Loucy (cell line): ENCODE results near the gene MAN2A2.

Experiments used
- H2AFZ ChIP-seq: fragments of 200-600 bp; sonication (generic); 2 replicates; pipeline ENCODE4 v1.6.0; 2016; ENCODE audit warnings: antibody characterized with exemption, mild to moderate bottlenecking, low read length, moderate library complexity
- H3F3A ChIP-seq: fragments of 200-600 bp; 2 replicates; pipeline ENCODE4 v1.6.0; 2016; ENCODE audit warnings: antibody characterized with exemption, low read depth, mild to moderate bottlenecking
- H3K27me3 ChIP-seq: fragments of 200-600 bp; sonication (generic); 2 replicates; pipeline ENCODE4 v1.6.1; 2014; ENCODE audit warnings: low read length, mild to moderate bottlenecking; ENCODE audit not compliant: insufficient read depth, poor library complexity, severe bottlenecking
- H3K36me3 ChIP-seq: fragments of 200-600 bp; sonication (generic); 2 replicates; pipeline ENCODE4 v1.6.1; 2016; ENCODE audit warnings: low read length; ENCODE audit not compliant: insufficient read depth
- H3K4me1 ChIP-seq: fragments of 200-600 bp; sonication (generic); 2 replicates; pipeline ENCODE4 v1.5.1; 2014; ENCODE audit warnings: low read length, mild to moderate bottlenecking; ENCODE audit not compliant: insufficient read depth, poor library complexity, severe bottlenecking
- H3K4me2 ChIP-seq: fragments of 200-600 bp; sonication (generic); 2 replicates; pipeline ENCODE4 v1.6.0; 2014; ENCODE audit warnings: antibody characterized with exemption, low read length, low read depth, mild to moderate bottlenecking; ENCODE audit not compliant: poor library complexity, severe bottlenecking
- H3K4me3 ChIP-seq: fragments of 200-600 bp; sonication (generic); 2 replicates; pipeline ENCODE4 v1.5.1; 2014; ENCODE audit warnings: low read length, mild to moderate bottlenecking, mixed read lengths; ENCODE audit not compliant: poor library complexity, severe bottlenecking
- H3K79me2 ChIP-seq: fragments of 200-600 bp; sonication (generic); 2 replicates; pipeline ENCODE4 v1.6.1; 2014; ENCODE audit warnings: low read length; ENCODE audit not compliant: insufficient read depth
- H3K9ac ChIP-seq: fragments of 200-600 bp; sonication (generic); 2 replicates; pipeline ENCODE4 v1.6.0; 2014; ENCODE audit warnings: mild to moderate bottlenecking, low read depth, low read length, moderate library complexity; ENCODE audit not compliant: poor library complexity, severe bottlenecking
- H3K9me2 ChIP-seq: fragments of 200-600 bp; sonication (generic); replicated peaks from 2 replicates; pipeline ENCODE4 v1.6.1; 2016; ENCODE audit warnings: low read depth, low read length, mixed read lengths
- H3K9me3 ChIP-seq: fragments of 200-600 bp; sonication (generic); 2 replicates; pipeline ENCODE4 v1.6.1; 2014; ENCODE audit warnings: mild to moderate bottlenecking, antibody characterized with exemption, low read length, low read depth; ENCODE audit not compliant: insufficient read depth
- H4K20me1 ChIP-seq: fragments of 200-600 bp; sonication (generic); 2 replicates; pipeline ENCODE4 v1.6.0; 2014; ENCODE audit warnings: antibody characterized with exemption, low read length, mild to moderate bottlenecking; ENCODE audit not compliant: insufficient read depth, poor library complexity, severe bottlenecking
- CTCF ChIP-seq: fragments of 200-600 bp; sonication (generic); conservative IDR thresholded peaks from 2 replicates; pipeline ENCODE4 v1.5.1; 2014; ENCODE audit warnings: mild to moderate bottlenecking, antibody characterized with exemption, low read length
- EZH2phosphoT487 ChIP-seq: fragments of 200-600 bp; IDR thresholded peaks from 2 replicates; pipeline ENCODE4 v1.6.1; 2018; ENCODE audit warnings: antibody characterized with exemption, mild to moderate bottlenecking, moderate library complexity, borderline replicate concordance

The MAN2A2 gene

GRCh38 chr15:90903733-90904536 is 833 bp downstream of the MAN2A2 start:
- peak overlapping the region; percentile 76 for H2AFZ ChIP-seq
- H3F3A ChIP-seq: no peaks in the 10 kb centered on the region
- no peaks in the 10 kb centered on the region for H4K20me1 ChIP-seq
- H3K36me3 ChIP-seq: no peaks in the 10 kb centered on the region
- H3K79me2 ChIP-seq: peaks cover 19% of the 10 kb centered on the region; the same call in 1 of the 2 replicates
- H3K9me3 ChIP-seq: no peaks in the 10 kb centered on the region
- peak overlapping the region; percentile 75 for H3K4me3 ChIP-seq
- H3K27me3 ChIP-seq: no peaks in the 10 kb centered on the region
- peak overlapping the region; percentile 67 for H3K9ac ChIP-seq
- peaks cover 13% of the 10 kb centered on the region for H3K4me1 ChIP-seq
- no peaks in the 10 kb centered on the region for H3K9me2 ChIP-seq
- H3K4me2 ChIP-seq: peak overlapping the region; percentile 93
- TF ChIP-seq CTCF (no peak), EZH2phosphoT487 (no peak)

GRCh38 chr15:90904746-90905145 is 1.6 kb downstream of the MAN2A2 start:
- Histone ChIP-seq H3K9ac (no peak overlapping the region), H3F3A (no peaks in the 10 kb centered on the region), H3K27me3 (no peaks in the 10 kb centered on the region), H3K79me2 (peaks cover 19% of the 10 kb centered on the region; the same call in 1 of the 2 replicates), H4K20me1 (no peaks in the 10 kb centered on the region), H2AFZ (no peak overlapping the region), H3K4me1 (peaks cover 13% of the 10 kb centered on the region), H3K9me3 (no peaks in the 10 kb centered on the region), H3K9me2 (no peaks in the 10 kb centered on the region), H3K4me3 (no peak overlapping the region), H3K4me2 (no peak overlapping the region), H3K36me3 (no peaks in the 10 kb centered on the region; the same call in 1 of the 2 replicates)
- TF ChIP-seq EZH2phosphoT487: no peak
- no peak for TF ChIP-seq CTCF

- Histone ChIP-seq H3K79me2 (peaks cover 19% of the 10 kb centered on the region; the same call in 1 of the 2 replicates), H4K20me1 (no peaks in the 10 kb centered on the region), H3K4me3 (no peak overlapping the region), H3K4me2 (no peak overlapping the region), H3K9ac (no peak overlapping the region), H3K9me2 (no peaks in the 10 kb centered on the region), H2AFZ (no peak overlapping the region), H3F3A (no peaks in the 10 kb centered on the region), H3K27me3 (no peaks in the 10 kb centered on the region), H3K9me3 (no peaks in the 10 kb centered on the region), H3K4me1 (peaks cover 13% of the 10 kb centered on the region), H3K36me3 (no peaks in the 10 kb centered on the region; the same call in 1 of the 2 replicates)
- TF ChIP-seq EZH2phosphoT487 (no peak), CTCF (no peak)
These were observed 2.4 kb downstream of the MAN2A2 start for GRCh38 chr15:90905306-90906180.
